D341Med (cell line): Measurements from ENCODE around the gene TGFBR2.

Experiments used
- DNase-seq: peaks from one replicate; pipeline ENCODE4 v3.0.0; 2012; ENCODE audit warnings: low spot score

TGFBR2 gene

DNA sequence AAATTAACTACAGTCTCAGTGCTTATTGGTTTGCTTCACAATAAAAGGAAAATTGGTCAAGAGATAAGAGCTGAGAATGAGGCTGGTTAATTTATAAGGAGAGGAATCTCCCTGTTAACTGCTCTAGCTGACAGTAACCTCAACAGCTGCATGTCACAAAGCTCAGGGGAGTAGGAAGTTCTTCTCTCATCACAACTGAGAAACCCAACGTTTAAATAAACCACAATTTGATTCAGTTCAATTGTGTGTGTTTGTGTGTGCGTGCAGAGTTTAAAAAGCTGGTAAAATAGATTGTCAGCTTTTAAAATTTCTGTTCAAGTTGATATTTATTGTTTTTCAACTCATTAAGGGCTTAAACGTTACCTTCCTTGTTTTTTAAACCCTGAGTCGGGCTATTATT, 3.5 kb upstream of the TGFBR2 start:
- DNase-seq: no peak

GRCh38 chr3:30604093-30604492, 2.3 kb upstream of the TGFBR2 start:
- DNase-seq: no peak

DNA sequence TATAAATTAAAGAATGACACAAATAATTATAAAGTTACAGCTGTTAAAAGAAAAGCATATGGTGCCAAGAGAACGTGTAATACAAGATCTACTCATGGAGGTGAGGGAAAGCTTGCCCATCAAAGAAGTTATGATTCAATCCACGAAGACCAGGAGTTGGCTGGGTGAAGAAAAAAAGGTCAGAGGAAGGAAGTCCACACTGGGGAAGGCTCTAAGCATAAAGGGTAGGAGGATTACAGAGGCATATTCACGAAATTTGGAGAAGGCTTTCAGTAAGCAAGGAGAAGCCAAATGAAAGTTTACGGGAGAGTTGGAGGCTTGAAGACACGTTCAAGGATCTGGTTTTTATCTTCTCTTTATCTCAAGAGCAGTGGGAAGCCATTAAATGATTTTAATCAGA, 1.8 kb upstream of the TGFBR2 start:
- no peak for DNase-seq

DNA sequence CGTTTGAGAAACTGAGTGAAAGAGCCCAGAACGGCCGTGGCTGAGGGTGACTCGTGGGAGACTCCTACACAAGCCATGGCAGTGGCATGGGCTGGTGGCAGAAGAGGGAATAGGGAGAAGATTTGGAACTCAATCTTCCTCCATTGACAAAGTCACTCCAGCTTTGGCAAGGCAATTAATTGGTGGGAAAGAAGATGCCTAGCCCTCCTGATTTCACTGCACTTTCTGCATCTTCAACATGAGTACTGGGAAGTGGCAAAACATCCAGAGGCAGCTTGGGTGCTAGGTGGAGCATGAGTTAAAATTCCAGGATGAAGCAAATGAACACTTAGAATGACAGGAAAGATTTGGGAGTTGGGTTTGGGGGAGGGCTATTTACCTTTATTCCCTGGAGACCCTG, 1.4 kb upstream of the TGFBR2 start:
- no peak for DNase-seq

- DNase-seq: no peak
Measured at GRCh38 chr3:30605706-30606300, 598 bp upstream of the TGFBR2 start.

DNA sequence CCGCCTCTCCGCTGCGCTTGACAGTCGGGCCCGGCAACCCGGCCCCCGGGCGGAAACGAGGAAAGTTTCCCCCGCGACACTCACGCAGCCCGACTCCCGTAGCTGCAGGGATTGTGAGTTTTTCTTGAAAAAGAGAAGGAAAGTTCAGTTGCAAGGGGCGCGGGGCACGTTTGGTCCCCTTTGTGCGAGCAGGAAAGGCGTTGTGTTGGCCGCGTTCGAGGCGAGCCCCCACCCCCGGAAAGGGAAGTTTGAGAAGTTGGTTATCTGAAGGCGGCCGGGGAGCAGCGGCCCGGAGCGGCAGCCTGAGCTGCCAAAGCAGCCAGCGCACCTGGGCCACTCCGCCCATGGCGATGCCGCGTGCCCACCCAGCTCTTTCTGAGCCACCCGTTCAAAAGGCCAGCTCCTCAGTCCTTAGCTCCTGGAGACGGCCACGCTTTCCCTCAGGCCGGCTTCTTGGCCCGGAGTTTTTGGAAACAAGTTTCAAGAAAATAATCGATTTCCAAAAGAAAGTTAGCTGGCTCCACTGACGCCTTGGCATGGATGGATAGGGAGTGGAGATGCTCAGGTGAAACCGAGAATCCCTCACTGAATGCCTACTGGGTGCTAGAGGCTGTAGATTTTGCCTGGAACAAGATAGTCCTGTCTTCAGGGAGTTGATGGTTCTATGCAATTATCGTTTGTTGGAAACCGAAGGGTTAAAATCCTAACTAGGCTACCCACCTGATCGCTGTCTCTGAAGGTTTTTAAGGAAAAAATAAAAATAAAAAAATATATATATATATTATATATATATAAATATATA, 832 bp downstream of the TGFBR2 start:
- DNase-seq: peak; percentile 56

DNA sequence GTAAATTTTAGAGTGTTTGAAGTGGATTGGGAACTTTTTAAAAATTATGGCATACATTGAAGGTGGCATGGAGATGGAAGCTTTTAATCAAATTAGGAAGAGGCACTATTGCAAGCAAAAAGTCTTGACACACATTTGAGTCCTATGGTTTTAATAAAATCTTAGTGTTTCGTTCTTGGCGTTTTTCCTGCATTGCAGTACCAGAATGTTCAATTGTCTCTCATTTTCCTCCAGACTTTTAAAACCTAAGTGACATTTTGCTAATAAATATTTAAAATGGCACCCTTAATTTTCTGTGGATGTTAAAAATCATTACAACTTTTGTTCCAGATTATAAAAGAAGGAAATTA, 2.2 kb downstream of the TGFBR2 start:
- no peak for DNase-seq

GRCh38 chr3:30609930-30610701, 3.7 kb downstream of the TGFBR2 start:
- no peak for DNase-seq

DNA sequence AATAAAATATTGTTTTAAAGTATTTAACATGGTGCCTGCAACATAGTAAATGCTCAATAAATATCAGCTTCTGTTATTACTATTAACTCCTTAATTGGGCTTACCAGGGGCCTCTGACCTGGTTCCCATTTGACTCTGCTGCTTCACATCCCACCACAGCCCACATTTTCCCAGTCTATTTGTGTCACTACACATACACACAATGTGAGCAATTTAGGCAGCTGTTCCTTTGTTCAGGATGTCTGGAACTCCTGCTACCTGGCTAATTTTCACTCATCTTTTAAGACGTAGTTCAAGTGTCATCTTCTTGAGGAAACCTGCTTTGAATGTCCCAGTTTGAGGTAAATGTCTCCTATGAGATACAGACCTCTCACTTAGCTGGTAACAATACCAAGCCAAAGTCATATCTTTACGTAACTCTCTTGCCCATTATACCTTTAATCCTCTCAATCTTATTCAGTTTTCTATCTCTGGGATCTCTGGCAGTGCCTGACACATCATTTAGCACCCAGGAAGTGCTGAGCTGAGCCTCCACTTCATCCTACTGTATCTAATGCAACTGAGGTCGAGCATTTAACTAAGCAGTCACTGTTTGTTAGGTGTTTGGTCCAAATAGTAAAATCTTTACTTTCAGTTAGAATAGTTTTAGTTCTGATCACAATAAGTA, 4.4 kb downstream of the TGFBR2 start:
- no peak for DNase-seq

- no peak for DNase-seq
Measured at GRCh38 chr3:30611613-30612436, 5.4 kb downstream of the TGFBR2 start.

GRCh38 chr3:30612437-30613132, 6.2 kb downstream of the TGFBR2 start:
- no peak for DNase-seq

DNA sequence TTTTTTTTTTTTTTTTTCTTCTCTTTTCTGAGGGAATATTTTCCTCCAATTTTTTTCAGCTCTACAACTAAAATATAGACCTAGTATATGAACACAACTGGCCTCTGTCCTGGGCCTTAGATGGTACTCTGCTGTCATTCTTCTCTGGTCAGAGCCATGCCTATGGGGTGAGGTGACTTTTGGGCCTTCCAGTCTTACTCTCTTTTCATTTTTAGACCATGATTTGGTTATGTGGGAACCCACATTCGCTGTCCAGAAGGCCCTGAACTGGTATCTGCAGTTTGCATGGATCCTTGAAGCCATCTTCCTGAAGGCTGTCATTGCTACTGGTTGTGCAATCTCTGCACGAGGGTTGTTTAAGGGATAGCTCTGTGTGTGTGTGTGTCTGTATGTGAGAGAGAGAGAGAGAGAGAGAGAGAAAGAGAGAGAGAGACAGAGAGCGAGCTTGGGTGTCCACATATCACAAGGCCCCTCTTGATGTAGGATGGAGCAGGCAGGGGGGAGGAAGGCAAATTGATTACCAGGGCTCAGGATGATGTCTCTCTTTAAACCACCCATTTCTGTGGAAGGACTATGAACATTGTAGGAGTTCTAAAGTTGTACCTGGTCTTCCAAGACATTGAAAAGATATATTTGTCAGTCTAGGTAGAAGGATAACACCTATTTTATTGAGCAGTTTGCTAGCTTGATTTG, 6.9 kb downstream of the TGFBR2 start:
- DNase-seq: no peak

GRCh38 chr3:30614373-30614772, 8.0 kb downstream of the TGFBR2 start:
- no peak for DNase-seq

DNA sequence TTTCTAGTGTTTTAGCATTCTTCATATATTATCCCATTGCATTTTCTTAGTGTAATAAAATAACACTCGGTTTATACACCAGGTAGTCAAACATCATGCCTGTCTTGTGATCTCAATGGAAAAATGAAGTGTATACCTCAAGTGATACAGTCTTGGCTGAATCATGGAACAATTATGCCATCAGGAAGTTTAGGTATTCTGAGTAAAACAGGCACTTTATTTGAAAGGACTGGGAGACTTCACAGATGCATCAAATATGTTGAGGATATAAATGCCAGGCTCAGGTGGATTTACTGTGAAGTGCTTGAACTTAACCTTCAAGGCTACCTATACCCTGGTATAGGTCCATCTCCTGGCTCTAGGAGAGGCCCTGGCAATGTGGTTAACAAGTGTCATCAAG, 8.5 kb downstream of the TGFBR2 start:
- DNase-seq: no peak

- no peak for DNase-seq
Measured at GRCh38 chr3:30615615-30616346, 9.4 kb downstream of the TGFBR2 start.

DNA sequence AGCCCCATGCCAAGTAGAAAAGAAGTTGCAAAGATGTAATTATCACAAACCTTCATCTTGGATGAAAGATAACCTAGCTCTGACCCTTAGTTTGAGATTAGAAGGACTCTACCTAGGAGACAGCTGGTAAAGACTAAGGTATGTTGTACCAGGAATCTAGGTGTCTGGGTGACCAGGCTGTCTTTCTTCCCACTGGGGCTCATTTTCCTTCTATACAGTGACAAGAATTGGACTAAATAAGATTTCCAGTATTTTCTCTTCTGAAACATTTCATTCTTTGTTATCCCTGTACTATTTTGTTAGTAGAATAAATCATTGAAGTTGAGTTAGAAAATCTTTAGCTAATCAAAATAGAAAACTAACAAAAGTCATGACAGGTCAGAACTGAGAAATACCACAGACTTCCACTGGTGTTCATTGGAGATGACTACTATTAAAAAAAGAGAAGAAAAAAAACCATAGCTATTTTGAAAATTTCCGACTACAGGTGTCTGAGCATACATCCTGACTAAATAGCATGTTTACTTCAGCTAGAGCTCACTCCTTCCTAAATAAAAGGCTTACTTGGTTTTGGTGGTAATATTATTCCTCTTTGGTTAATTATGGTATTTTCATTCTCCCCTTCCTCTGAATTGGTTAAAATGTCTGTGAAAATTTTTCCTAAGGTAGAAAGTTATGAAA, 10.1 kb downstream of the TGFBR2 start:
- no peak for DNase-seq

GRCh38 chr3:30617069-30617468, 10.7 kb downstream of the TGFBR2 start:
- DNase-seq: no peak

GRCh38 chr3:30617653-30618052, 11.3 kb downstream of the TGFBR2 start:
- DNase-seq: no peak

- DNase-seq: no peak
Measured at GRCh38 chr3:30618526-30618925, 12.1 kb downstream of the TGFBR2 start.
